Measurements from ENCODE around the gene MED13L. TPM values are rescaled to one million over a fixed set of nuclear protein-coding genes. Genes with fewer than 3 reads are reported as not detected.
A peak's percentile ranks its signal among the peaks of the same experiment; 100 is the strongest.

MED13L gene
- total and polyA plus RNA-seq, 8 donors, result 10.3 to 93.8 (median 53.0) TPM

DNA sequence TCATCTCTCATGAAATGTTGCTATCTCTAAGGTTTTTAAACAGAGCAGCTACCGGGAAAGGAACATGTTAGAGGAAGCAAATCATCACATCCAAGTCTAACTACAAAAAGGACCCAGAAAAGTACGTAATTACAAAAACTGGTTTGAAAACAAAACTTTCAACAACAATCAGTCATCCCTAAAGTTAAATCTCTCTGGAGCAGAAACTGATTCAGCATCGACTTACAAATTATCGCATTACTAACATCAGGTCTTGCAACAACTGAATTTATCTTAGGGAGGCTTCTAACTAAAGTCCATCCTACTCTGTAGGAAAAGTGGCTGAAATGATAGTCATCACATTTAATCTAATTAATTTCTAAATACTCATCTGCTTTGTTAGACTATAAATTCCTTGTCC, 137.0 kb downstream of the MED13L start:
- ATAC-seq (no peak), FAIRE-seq (no peak), DNase-seq (no peak)
- Histone ChIP-seq H3K36me3 (no peaks in the 10 kb centered on the region), H3K9me3 (no peaks in the 10 kb centered on the region), H3K27ac (no peak overlapping the region), H3K4me3 (no peak overlapping the region), H3K4me1 (peaks cover 25 to 40% (median 34%) of the 10 kb centered on the region in 3 donors), H3K27me3 (no peaks in the 10 kb centered on the region)
- intact Hi-C loops (cut with DNase I), result no loop called here
- 76 to 82% methylated on average over 4 of the region's 4 CpGs for WGBS, 2 donors
- TF ChIP-seq, protein P1, sequence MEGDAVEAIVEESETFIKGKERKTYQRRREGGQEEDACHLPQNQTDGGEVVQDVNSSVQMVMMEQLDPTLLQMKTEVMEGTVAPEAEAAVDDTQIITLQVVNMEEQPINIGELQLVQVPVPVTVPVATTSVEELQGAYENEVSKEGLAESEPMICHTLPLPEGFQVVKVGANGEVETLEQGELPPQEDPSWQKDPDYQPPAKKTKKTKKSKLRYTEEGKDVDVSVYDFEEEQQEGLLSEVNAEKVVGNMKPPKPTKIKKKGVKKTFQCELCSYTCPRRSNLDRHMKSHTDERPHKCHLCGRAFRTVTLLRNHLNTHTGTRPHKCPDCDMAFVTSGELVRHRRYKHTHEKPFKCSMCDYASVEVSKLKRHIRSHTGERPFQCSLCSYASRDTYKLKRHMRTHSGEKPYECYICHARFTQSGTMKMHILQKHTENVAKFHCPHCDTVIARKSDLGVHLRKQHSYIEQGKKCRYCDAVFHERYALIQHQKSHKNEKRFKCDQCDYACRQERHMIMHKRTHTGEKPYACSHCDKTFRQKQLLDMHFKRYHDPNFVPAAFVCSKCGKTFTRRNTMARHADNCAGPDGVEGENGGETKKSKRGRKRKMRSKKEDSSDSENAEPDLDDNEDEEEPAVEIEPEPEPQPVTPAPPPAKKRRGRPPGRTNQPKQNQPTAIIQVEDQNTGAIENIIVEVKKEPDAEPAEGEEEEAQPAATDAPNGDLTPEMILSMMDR (IDR thresholded peaks at IDR 0.05), result no peak

- Histone ChIP-seq H3K36me3 (no peaks in the 10 kb centered on the region), H3K27me3 (no peaks in the 10 kb centered on the region), H3K4me1 (peaks cover 16 to 26% (median 25%) of the 10 kb centered on the region in 3 donors), H3K4me3 (no peak overlapping the region), H3K27ac (no peak overlapping the region), H3K9me3 (no peaks in the 10 kb centered on the region)
- FAIRE-seq (no peak), DNase-seq (no peak), ATAC-seq (no peak)
- TF ChIP-seq, protein P1 (IDR thresholded peaks at IDR 0.05), result no peak
- intact Hi-C loops (cut with DNase I), result no loop called here
Measured at GRCh38 chr12:116138781-116139180, 138.7 kb downstream of the MED13L start.

DNA sequence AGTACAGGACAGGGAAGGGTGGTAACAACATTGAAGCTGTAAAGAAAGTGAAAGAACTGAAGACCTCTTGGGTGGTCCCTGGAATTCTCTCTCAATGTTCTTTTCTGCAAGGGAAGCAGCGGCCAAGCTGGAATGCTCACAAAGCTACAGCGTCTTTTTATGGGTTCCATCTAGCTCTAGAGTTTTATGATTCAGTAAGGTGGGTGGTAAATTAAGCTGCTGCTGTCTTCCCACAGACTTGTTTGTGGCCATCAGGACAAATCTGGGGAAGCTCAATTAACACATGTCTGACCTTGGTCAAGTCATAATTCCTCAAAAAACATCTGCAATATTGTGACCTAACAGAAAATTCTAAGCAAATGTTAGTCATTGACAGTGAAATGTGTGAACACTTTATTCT, 139.1 kb downstream of the MED13L start:
- Histone ChIP-seq H3K27ac (no peak overlapping the region), H3K9me3 (no peaks in the 10 kb centered on the region), H3K4me3 (no peak overlapping the region), H3K4me1 (peaks cover 16 to 26% (median 23%) of the 10 kb centered on the region in 3 donors), H3K36me3 (no peaks in the 10 kb centered on the region), H3K27me3 (no peaks in the 10 kb centered on the region)
- peak in 1 of 4 donors; percentile 6 for ATAC-seq
- DNase-seq, result no peak
- TF ChIP-seq, protein P1 (IDR thresholded peaks at IDR 0.05), result no peak
- WGBS, 2 donors, result 94 to 95% methylated on average over 2 of the region's 2 CpGs
- intact Hi-C loops (cut with DNase I), result no loop called here
- no peak for FAIRE-seq

- TF ChIP-seq, protein P1 (IDR thresholded peaks at IDR 0.05), result no peak
- Histone ChIP-seq H3K4me1 (peaks cover 10 to 24% (median 23%) of the 10 kb centered on the region in 3 donors), H3K9me3 (no peaks in the 10 kb centered on the region), H3K27me3 (no peaks in the 10 kb centered on the region), H3K4me3 (no peak overlapping the region), H3K27ac (no peak overlapping the region), H3K36me3 (no peaks in the 10 kb centered on the region)
- FAIRE-seq (no peak), ATAC-seq (no peak), DNase-seq (no peak)
- intact Hi-C loops (cut with DNase I), result no loop called here
- 33 to 42% methylated on average over 2 of the region's 2 CpGs for WGBS, 2 donors
Measured at GRCh38 chr12:116137318-116137717, 140.2 kb downstream of the MED13L start.

DNA sequence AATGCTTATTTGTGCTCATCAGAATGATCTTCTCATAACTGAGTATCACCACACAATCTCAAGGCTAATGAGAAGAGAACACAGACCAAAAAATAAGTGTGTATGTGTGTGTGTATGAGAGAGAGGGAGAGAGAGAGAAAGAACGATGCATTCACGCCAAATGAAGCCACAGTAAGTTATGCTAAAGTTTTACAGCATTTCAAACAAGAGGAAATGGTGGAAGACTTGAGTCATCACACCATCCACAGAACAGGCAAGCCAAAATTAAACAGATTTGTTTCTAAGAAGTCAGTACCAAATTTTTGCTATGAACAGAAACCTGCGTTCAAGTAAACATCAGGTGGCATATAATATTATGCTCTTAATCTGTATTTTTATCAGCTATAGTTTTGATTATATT, 141.2 kb downstream of the MED13L start:
- TF ChIP-seq, protein P1 (IDR thresholded peaks at IDR 0.05), result no peak
- DNase-seq, result no peak
- Histone ChIP-seq H3K27ac (no peak overlapping the region), H3K4me3 (no peak overlapping the region), H3K27me3 (no peaks in the 10 kb centered on the region), H3K4me1 (peaks cover 10 to 24% (median 23%) of the 10 kb centered on the region in 3 donors), H3K36me3 (no peaks in the 10 kb centered on the region), H3K9me3 (no peaks in the 10 kb centered on the region)
- FAIRE-seq, result no peak
- ATAC-seq, result no peak
- 85% methylated on average over 3 of the region's 3 CpGs for WGBS, 2 donors
- intact Hi-C loops (cut with DNase I), result no loop called here

Measured in pancreas (tissue), 10 donors.